ENCODE measurements around the gene HSPA1A. TPM values are rescaled to one million over a fixed set of nuclear protein-coding genes. Genes with fewer than 3 reads are reported as not detected.
"Not testable (repeated sequence)": the region's sequence is repeated elsewhere in the genome, so short reads cannot be mapped to it uniquely, and the experiment has no call there.

HSPA1A gene
- total RNA-seq, 1 donor from 2014 or later: 56.6 TPM

DNA sequence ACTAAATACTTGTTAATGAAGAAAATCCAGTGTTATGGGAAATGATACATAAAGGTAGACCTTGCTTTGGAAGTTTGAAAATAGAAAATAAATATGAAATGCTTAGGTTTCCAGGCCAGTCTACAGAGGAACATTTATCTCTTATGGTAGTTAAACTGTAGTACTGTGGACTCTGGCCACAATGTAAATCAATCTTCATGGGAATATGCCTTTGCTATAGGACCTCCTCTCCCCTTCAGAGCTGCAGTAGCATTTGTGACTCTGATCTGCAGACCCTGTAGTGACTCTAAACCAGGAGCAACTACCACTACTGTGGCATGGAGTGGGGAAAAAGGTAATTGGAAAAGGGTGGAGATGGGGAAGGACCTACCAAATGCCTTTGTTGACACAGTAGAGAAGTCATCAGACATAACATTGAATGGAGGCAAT, 4.5 kb downstream of the HSPA1A start:
- no peak for DNase-seq (ENCODE audit: low spot score, unreplicated experiment)
- TF ChIP-seq, protein P1, sequence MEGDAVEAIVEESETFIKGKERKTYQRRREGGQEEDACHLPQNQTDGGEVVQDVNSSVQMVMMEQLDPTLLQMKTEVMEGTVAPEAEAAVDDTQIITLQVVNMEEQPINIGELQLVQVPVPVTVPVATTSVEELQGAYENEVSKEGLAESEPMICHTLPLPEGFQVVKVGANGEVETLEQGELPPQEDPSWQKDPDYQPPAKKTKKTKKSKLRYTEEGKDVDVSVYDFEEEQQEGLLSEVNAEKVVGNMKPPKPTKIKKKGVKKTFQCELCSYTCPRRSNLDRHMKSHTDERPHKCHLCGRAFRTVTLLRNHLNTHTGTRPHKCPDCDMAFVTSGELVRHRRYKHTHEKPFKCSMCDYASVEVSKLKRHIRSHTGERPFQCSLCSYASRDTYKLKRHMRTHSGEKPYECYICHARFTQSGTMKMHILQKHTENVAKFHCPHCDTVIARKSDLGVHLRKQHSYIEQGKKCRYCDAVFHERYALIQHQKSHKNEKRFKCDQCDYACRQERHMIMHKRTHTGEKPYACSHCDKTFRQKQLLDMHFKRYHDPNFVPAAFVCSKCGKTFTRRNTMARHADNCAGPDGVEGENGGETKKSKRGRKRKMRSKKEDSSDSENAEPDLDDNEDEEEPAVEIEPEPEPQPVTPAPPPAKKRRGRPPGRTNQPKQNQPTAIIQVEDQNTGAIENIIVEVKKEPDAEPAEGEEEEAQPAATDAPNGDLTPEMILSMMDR (IDR thresholded peaks at IDR 0.05; ENCODE audit: unreplicated experiment): no peak
- peaks cover 24% of the 10 kb centered on the region for H3K4me1 Mint-ChIP-seq (ENCODE audit: low read depth)
- H3K4me3 Mint-ChIP-seq (ENCODE audit: low read depth): peak overlapping the region; percentile 25
- no peaks in the 10 kb centered on the region for H3K27me3 Mint-ChIP-seq
- peaks cover 4% of the 10 kb centered on the region for H3K9me3 Mint-ChIP-seq (ENCODE audit: low read depth)
- H3K36me3 Mint-ChIP-seq (ENCODE audit: insufficient read depth): peaks cover 8% of the 10 kb centered on the region
- H3K27ac Mint-ChIP-seq: peak overlapping the region; percentile 89

DNA sequence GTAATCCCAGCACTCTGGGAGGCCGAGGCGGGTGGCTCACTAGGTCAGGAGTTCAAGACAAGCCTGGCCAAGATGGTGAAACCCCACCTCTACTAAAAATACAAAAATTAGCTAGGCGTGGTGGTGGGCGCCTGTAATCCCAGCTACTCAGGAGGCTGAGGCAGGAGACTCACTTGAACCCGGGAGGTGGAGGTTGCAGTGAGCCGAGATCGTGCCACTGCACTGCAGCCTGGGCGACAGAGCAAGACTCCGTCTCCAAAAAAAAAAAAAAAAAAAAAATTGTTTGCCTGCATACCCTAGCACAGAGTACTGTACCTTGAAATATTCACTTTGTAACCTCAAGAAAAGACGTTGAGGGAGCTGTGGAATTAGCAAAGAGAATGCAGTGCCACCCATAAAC, 5.1 kb downstream of the HSPA1A start:
- not testable (repeated sequence) for H3K9me3 Mint-ChIP-seq (ENCODE audit: low read depth); H3K4me3 Mint-ChIP-seq (ENCODE audit: low read depth); H3K36me3 Mint-ChIP-seq (ENCODE audit: insufficient read depth); H3K27me3 Mint-ChIP-seq; H3K27ac Mint-ChIP-seq; DNase-seq (ENCODE audit: low spot score, unreplicated experiment)
- H3K4me1 Mint-ChIP-seq (ENCODE audit: low read depth): peaks cover 27% of the 10 kb centered on the region

DNA sequence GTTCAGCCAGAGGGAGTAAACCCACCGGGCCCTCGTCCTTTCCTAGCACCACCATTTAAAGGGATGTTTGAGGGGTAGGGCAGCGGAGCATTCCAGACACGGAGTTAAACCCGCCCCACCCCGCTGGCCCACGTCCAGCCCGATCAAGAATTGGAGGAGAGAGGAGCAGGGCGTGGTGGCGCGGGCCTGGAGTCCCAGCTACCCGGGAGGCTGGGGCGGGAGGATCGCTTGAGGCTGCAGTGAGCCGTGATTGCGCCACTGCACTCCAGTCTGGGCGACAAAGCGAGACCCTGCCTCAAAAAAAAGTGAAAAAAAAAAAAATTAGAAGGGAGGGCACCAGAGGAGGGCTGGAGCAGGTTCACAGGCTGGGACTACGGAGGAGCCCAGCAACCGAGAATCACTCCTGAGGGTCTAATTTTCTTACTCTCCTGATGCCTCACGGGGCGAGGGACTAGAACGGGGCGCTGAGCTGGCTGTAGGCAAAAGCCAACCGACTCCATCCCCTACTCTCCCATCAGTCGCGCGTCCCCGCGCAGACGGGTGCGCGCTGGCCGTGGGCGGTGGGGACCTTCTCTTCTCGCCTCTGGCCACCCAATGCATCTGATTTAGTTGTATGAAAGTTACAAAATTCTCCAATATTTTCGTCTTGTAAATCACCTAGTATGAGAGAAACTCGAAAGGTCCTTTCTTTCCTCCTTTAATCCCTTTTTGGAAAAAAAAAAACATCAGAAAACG, 6.1 kb downstream of the HSPA1A start:
- DNase-seq (ENCODE audit: low spot score, unreplicated experiment): peak; percentile 33
- TF ChIP-seq, protein P1 (IDR thresholded peaks at IDR 0.05; ENCODE audit: unreplicated experiment): no peak
- Mint-ChIP-seq H3K27me3 (no peaks in the 10 kb centered on the region), H3K9me3 (ENCODE audit: low read depth) (peaks cover 4% of the 10 kb centered on the region), H3K36me3 (ENCODE audit: insufficient read depth) (peaks cover 6% of the 10 kb centered on the region), H3K4me3 (ENCODE audit: low read depth) (peak overlapping the region; percentile 87), H3K27ac (peak overlapping the region; percentile 97), H3K4me1 (ENCODE audit: low read depth) (peaks cover 36% of the 10 kb centered on the region)

DNA sequence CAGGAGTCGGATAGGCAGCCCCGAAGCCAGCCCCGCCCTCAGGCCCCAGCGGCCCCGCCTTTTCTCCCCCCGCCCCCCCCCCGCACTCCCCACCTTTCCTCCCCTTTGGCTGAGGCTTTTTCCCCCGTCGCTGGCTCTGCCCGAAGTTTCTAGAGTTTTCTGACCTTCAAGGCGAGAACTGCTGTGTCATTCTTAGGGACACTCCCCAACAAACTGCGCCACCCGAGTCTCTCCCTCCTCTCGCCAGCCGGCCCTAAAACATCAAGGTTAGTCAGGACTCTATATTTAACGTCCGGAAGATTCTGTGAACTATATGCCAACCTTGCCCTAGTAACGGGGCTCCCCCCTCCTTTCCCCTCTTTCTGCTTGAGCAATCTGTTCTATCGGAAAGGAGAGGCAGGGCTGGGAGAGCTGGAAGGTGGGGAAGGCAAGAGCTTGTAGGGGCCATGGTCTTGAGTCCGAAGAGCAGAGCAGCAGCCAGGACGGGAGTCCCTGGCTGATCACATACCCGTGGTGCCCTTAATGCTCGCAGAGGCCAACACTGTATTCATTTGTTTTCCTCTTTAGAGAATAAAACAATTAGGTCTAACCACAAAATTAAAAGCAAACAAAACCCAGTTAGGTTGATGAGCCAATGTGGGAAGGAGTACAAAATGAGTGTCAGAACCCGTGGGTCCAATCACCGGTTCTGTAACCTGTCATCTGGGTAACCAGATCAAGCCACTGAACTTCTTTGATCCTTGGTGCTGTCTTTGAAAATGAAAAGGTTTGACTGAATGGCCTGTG, 6.9 kb downstream of the HSPA1A start:
- H3K27ac Mint-ChIP-seq: peak overlapping the region; percentile 97
- H3K4me1 Mint-ChIP-seq (ENCODE audit: low read depth): peaks cover 43% of the 10 kb centered on the region
- H3K4me3 Mint-ChIP-seq (ENCODE audit: low read depth): peak overlapping the region; percentile 87
- no peak for DNase-seq (ENCODE audit: low spot score, unreplicated experiment)
- peaks cover 4% of the 10 kb centered on the region for H3K9me3 Mint-ChIP-seq (ENCODE audit: low read depth)
- H3K27me3 Mint-ChIP-seq: no peaks in the 10 kb centered on the region
- TF ChIP-seq, protein P1 (IDR thresholded peaks at IDR 0.05; ENCODE audit: unreplicated experiment): no peak
- peaks cover 6% of the 10 kb centered on the region for H3K36me3 Mint-ChIP-seq (ENCODE audit: insufficient read depth)

DNA sequence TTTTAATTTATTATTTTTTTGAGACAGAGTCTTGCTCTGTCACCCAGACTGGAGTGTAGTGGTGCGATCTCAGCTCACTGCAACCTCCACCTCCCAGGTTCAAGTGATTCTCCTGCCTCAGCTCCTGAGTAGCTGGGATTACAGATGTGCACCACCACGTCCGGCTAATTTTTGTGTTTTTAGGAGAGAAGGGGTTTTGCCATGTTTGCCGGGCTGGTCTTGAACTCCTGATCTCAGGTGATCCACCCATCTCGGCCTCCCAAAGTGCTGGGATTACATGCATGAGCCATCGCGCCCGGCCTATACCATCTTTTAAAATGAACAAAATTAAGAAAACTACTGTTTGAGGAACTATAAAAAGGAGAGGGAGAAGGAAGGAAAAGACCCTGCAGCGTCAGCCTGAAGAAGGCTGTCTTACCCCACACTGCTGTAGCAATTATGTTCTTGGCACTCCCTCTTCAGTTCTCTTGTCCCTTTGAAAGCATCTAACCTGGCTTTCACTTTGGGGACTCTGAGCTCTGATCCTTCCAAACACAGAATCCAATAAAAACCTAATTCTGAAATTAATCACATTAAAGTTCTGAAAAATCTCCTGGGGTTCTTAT, 8.4 kb downstream of the HSPA1A start:
- Mint-ChIP-seq H3K27ac (peak overlapping the region; percentile 56), H3K4me1 (ENCODE audit: low read depth) (peaks cover 42% of the 10 kb centered on the region)
- not testable (repeated sequence) for H3K9me3 Mint-ChIP-seq (ENCODE audit: low read depth); H3K36me3 Mint-ChIP-seq (ENCODE audit: insufficient read depth); H3K4me3 Mint-ChIP-seq (ENCODE audit: low read depth); H3K27me3 Mint-ChIP-seq; DNase-seq (ENCODE audit: low spot score, unreplicated experiment)

DNA sequence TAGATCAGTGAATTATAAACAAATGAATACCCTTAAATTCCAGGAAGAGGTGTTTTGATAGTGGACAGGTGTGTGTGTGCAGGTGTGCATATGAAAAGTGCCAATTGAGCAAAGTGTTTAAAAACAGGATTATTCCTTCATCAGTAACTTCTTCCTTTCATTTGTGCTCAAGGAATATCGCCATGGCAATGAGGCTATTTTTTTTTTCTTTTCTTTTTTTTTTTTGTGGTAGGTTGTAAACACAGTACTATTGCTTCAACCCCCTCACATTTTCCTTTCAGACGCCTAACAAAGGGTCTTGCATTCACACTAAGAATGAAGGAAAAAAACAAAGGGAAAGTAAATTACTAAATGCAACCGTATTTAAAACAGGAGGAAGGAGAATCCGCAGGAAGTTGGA, 10.2 kb downstream of the HSPA1A start:
- H3K27ac Mint-ChIP-seq: peak overlapping the region; percentile 94
- H3K27me3 Mint-ChIP-seq: no peaks in the 10 kb centered on the region
- H3K36me3 Mint-ChIP-seq (ENCODE audit: insufficient read depth): no peaks in the 10 kb centered on the region
- TF ChIP-seq, protein P1 (IDR thresholded peaks at IDR 0.05; ENCODE audit: unreplicated experiment): no peak
- H3K9me3 Mint-ChIP-seq (ENCODE audit: low read depth): no peaks in the 10 kb centered on the region
- H3K4me1 Mint-ChIP-seq (ENCODE audit: low read depth): peaks cover 43% of the 10 kb centered on the region
- H3K4me3 Mint-ChIP-seq (ENCODE audit: low read depth): peak overlapping the region; percentile 48
- DNase-seq (ENCODE audit: low spot score, unreplicated experiment): no peak

All from progenitor cell of endocrine pancreas (in vitro differentiated cells).